Adrenal gland (tissue), 5 donors: ENCODE results near the gene FIS1.

Experiments
- POLR2A ChIP-seq, 2 donors: fragments of 450-650 bp; IDR thresholded peaks; one replicate each; pipeline ENCODE4 v1.6.1; 2017; ENCODE audit warnings: antibody characterized with exemption in 2 of 2, mild to moderate bottlenecking in 2 of 2, moderate library complexity in 1 of 2
- TF ChIP-seq, protein P1 (sequence below), 6 experiments: fragments of 450-650 bp in 4 of 6; fragments of 200-600 bp in 2 of 6; sonication (generic) in 1 of 6; IDR thresholded peaks; 1 replicate in 5 of 6; 2 replicates in 1 of 6; pipeline versions ENCODE4 v1.5.1 to v1.8.0; 2016 to 2021; ENCODE audit warnings: antibody characterized with exemption in 6 of 6, mild to moderate bottlenecking in 2 of 6, moderate library complexity in 1 of 6
- donor health status: DM: no; HTN: no; CAD: no.

DNA sequence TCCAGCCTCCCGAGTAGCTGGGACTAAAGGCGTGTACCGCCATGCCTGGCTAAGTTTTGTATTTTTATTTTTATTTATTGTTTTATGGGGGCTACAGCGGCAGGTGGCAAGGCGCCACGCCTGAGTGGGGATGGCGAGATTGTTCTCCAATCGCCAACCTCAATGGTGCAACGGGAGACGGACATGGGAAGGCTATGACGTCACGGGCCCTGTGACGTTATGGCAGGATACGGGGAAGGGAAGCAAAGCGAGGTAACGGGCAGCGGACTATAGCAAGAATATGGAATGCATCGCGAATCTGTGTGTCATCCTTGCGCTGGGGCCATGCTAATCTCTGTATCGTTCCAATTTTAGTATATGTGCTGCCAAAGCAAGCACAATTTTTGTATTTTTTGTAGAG lies 24.8 kb upstream of the FIS1 start:
- TF ChIP-seq, protein P1, sequence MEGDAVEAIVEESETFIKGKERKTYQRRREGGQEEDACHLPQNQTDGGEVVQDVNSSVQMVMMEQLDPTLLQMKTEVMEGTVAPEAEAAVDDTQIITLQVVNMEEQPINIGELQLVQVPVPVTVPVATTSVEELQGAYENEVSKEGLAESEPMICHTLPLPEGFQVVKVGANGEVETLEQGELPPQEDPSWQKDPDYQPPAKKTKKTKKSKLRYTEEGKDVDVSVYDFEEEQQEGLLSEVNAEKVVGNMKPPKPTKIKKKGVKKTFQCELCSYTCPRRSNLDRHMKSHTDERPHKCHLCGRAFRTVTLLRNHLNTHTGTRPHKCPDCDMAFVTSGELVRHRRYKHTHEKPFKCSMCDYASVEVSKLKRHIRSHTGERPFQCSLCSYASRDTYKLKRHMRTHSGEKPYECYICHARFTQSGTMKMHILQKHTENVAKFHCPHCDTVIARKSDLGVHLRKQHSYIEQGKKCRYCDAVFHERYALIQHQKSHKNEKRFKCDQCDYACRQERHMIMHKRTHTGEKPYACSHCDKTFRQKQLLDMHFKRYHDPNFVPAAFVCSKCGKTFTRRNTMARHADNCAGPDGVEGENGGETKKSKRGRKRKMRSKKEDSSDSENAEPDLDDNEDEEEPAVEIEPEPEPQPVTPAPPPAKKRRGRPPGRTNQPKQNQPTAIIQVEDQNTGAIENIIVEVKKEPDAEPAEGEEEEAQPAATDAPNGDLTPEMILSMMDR (IDR thresholded peaks at IDR 0.05): no peak
- TF ChIP-seq POLR2A (IDR thresholded peaks at IDR 0.05): no peak
